ENCODE results near the gene KLRD1. TPM values are rescaled to one million over a fixed set of nuclear protein-coding genes. Genes with fewer than 3 reads are reported as not detected.
"Not testable (repeated sequence)": the region's sequence is repeated elsewhere in the genome, so short reads cannot be mapped to it uniquely, and the experiment has no call there.

KLRD1 gene
- polyA plus RNA-seq, 1 of the 3 experiments (the other 2 are of a cell fraction): not detected

GRCh38 chr12:10372559-10372958 lies 64.9 kb downstream of the KLRD1 start:
- Histone ChIP-seq H3K4me1 (ENCODE audit: control insufficient read depth in 1 of 2, insufficient read depth in 2 of 2, low read depth in 1 of 2, low read length in 1 of 2) (no peaks in the 10 kb centered on the region), H3K9ac (no peak overlapping the region), H3K27ac (ENCODE audit: low read depth in 2 of 2, low read length in 1 of 2) (no peak overlapping the region), H3K36me3 (replicated peaks in 1 of 2; ENCODE audit: control insufficient read depth in 1 of 2, insufficient read depth in 2 of 2, low read length in 1 of 2) (no peaks in the 10 kb centered on the region), H3K9me2 (no peaks in the 10 kb centered on the region), H3F3A (replicated peaks; ENCODE audit: insufficient read depth) (no peaks in the 10 kb centered on the region), H3K4me3 (ENCODE audit: low read depth in 2 of 2, low read length in 1 of 2) (no peak overlapping the region), H3K4me2 (no peak overlapping the region), H2AFZ (ENCODE audit: low read depth) (no peak overlapping the region), H3K27me3 (ENCODE audit: insufficient read depth) (peaks cover 22% of the 10 kb centered on the region; the same call in 1 of the 2 replicates), H3K9me3 (no peaks in the 10 kb centered on the region), H4K20me1 (ENCODE audit: insufficient read depth) (no peaks in the 10 kb centered on the region), H3K79me2 (ENCODE audit: insufficient read depth) (no peaks in the 10 kb centered on the region)
- ChIA-PET POLR2A (no interaction called here), CTCF (no interaction called here)
- TF ChIP-seq FOSL2 (IDR thresholded peaks at IDR 0.05; ENCODE audit: borderline replicate concordance, low read depth) (no peak), USF1 (IDR thresholded peaks at IDR 0.05; ENCODE audit: borderline replicate concordance, low read depth) (no peak), RAD21 (IDR thresholded peaks at IDR 0.05; ENCODE audit: low read length) (no peak), GABPA (IDR thresholded peaks at IDR 0.05; ENCODE audit: low read depth) (no peak)
- no peak for DNase-seq
- WGBS (ENCODE audit: low lambda C conversion rate): no CpG with 5 or more reads among the region's 1 CpG

DNA sequence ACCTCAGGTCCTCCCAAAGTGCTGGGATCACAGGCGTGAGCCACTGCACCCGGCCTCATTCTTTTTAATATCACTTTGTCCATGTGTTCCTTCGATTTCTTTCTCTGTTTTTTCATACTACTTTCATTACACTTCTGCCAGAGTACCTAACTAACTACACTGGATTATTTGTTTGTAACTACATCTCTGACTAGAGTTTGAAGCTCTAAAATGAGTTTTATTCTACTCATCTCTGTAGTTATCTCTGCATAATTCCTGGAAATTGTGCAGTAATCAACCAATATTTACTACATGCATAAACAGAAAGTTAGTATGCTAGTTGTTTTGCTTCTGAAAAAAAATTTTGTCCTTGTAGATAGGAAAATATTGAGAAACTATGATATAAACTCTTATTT lies 67.0 kb downstream of the KLRD1 start:
- no peak overlapping the region for H3K4me2 ChIP-seq
- DNase-seq: no peak
- H3F3A ChIP-seq (replicated peaks; ENCODE audit: insufficient read depth): no peaks in the 10 kb centered on the region
- H3K9me3 ChIP-seq: no peaks in the 10 kb centered on the region
- no peaks in the 10 kb centered on the region for H3K79me2 ChIP-seq (ENCODE audit: insufficient read depth)
- TF ChIP-seq CTCF (IDR thresholded peaks at IDR 0.05): no peak
- no peak for TF ChIP-seq EZH2phosphoT487 (IDR thresholded peaks at IDR 0.05; ENCODE audit: borderline replicate concordance, low read depth)
- no peak for TF ChIP-seq RXRA (IDR thresholded peaks at IDR 0.05; ENCODE audit: borderline replicate concordance, low read depth)
- no peak for TF ChIP-seq NFIC (IDR thresholded peaks at IDR 0.05; ENCODE audit: borderline replicate concordance)
- no peak for TF ChIP-seq SIN3A (IDR thresholded peaks at IDR 0.05; ENCODE audit: borderline replicate concordance, low read depth, low read length)
- TF ChIP-seq RAD21 (IDR thresholded peaks at IDR 0.05; ENCODE audit: low read length): no peak
- no peak for TF ChIP-seq TCF12 (IDR thresholded peaks at IDR 0.05)
- TF ChIP-seq POLR2AphosphoS5 (IDR thresholded peaks at IDR 0.05; ENCODE audit: low read depth, low read length): no peak
- no peak for TF ChIP-seq GABPA (IDR thresholded peaks at IDR 0.05; ENCODE audit: low read depth)
- no peak for TF ChIP-seq ELF1 (IDR thresholded peaks at IDR 0.05)
- TF ChIP-seq CHD2 (IDR thresholded peaks at IDR 0.05; ENCODE audit: low read length, partially characterized antibody): no peak
- TF ChIP-seq PBX3 (IDR thresholded peaks at IDR 0.05): no peak
- TF ChIP-seq RCOR1 (IDR thresholded peaks at IDR 0.05; ENCODE audit: low read length): no peak
- no peak for TF ChIP-seq GATA2 (CRISPR knock-in tag; IDR thresholded peaks at IDR 0.05)
- H2AFZ ChIP-seq (ENCODE audit: low read depth): no peak overlapping the region
- H3K27ac ChIP-seq (ENCODE audit: low read depth in 2 of 2, low read length in 1 of 2): no peak overlapping the region
- POLR2A ChIA-PET: no interaction called here
- H4K20me1 ChIP-seq (ENCODE audit: insufficient read depth): no peaks in the 10 kb centered on the region
- H3K27me3 ChIP-seq (ENCODE audit: insufficient read depth): peaks cover 22% of the 10 kb centered on the region; the same call in 1 of the 2 replicates
- CTCF ChIA-PET: no interaction called here
- no peak overlapping the region for H3K9ac ChIP-seq
- H3K36me3 ChIP-seq (replicated peaks in 1 of 2; ENCODE audit: control insufficient read depth in 1 of 2, insufficient read depth in 2 of 2, low read length in 1 of 2): no peaks in the 10 kb centered on the region
- 9% methylated on average over 3 of the region's 3 CpGs for WGBS (ENCODE audit: low lambda C conversion rate)
- no peaks in the 10 kb centered on the region for H3K4me1 ChIP-seq (ENCODE audit: control insufficient read depth in 1 of 2, insufficient read depth in 2 of 2, low read depth in 1 of 2, low read length in 1 of 2)
- no peaks in the 10 kb centered on the region for H3K9me2 ChIP-seq
- no peak overlapping the region for H3K4me3 ChIP-seq (ENCODE audit: low read depth in 2 of 2, low read length in 1 of 2)

DNA sequence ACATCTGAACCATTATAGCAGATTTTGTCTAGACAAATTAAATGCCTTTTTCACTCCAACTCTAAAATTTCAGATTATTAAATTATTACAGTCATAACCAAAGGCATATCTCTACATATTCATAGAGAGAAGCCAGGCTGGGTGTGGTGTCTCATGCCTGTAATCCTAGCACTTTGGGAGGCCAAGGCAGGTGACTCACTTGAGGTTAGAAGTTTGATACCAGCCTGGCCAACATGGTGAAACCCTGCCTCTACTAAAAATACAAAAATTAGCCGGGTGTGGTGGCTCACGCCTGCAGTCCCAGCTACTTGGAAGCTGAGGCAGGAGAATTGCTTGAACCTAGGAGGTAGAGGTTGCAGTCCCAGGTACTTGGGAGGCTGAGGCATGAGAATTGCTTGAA lies 71.1 kb downstream of the KLRD1 start:
- CTCF ChIA-PET; H3K4me1 ChIP-seq (ENCODE audit: control insufficient read depth in 1 of 2, insufficient read depth in 2 of 2, low read depth in 1 of 2, low read length in 1 of 2); H3K4me3 ChIP-seq (ENCODE audit: low read depth in 2 of 2, low read length in 1 of 2); H3K9me2 ChIP-seq; POLR2A ChIA-PET; H2AFZ ChIP-seq (ENCODE audit: low read depth); H3K27ac ChIP-seq (ENCODE audit: low read depth in 2 of 2, low read length in 1 of 2); H3F3A ChIP-seq (replicated peaks; ENCODE audit: insufficient read depth); H3K27me3 ChIP-seq (ENCODE audit: insufficient read depth); H3K79me2 ChIP-seq (ENCODE audit: insufficient read depth); H4K20me1 ChIP-seq (ENCODE audit: insufficient read depth); H3K9ac ChIP-seq; DNase-seq; H3K4me2 ChIP-seq; H3K36me3 ChIP-seq (replicated peaks in 1 of 2; ENCODE audit: control insufficient read depth in 1 of 2, insufficient read depth in 2 of 2, low read length in 1 of 2); H3K9me3 ChIP-seq: not testable (repeated sequence)
- WGBS (ENCODE audit: low lambda C conversion rate): 10% methylated on average over 2 of the region's 2 CpGs
